NCI-H446 treated with DMSO at 0.1 percent for 48 hours (cell line): Measurements from ENCODE around the gene CEP63.

ENCODE experiments used
- DNase-seq: peaks from one replicate; lab custom pipeline; 2025; lab: John Stamatoyannopoulos, UW

CEP63 gene

GRCh38 chr3:134468519-134468918, 17.3 kb upstream of the CEP63 start:
- DNase-seq: no peak

- DNase-seq: no peak
These were observed 14.2 kb upstream of the CEP63 start for GRCh38 chr3:134471521-134472193.

GRCh38 chr3:134472831-134473230, 13.0 kb upstream of the CEP63 start:
- DNase-seq: no peak

DNA sequence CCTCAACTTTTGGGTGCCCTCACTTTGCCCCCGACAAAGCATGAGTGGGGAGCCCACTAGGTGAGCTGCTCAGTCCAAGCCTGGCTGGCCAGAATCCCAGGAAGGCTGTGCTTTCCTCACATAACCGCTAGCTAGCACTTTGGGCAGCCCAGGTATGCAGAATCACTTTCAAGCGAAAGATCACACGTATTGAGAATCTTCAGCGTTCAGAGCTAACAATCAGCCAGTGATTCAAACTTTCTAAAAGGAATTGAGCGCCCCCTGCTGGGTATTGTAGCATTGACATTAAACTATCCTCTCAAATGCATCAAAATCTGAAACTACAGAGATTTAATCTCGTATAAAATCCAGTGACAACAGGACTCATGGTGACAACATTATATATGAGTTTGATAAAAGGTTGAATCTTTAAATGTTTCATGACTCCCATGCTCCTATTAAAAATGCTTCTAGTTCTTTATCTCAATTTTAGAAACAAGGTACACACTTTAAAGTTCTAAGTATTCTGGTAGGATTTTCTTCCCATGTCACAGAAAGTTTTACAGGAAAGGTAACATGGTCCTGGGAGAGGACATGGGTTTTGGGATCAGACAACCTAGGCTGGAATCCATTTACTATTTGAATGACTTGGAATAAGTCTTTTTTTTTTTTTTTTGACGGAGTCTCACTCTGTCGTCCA, 11.8 kb upstream of the CEP63 start:
- DNase-seq: peak; percentile 31

DNA sequence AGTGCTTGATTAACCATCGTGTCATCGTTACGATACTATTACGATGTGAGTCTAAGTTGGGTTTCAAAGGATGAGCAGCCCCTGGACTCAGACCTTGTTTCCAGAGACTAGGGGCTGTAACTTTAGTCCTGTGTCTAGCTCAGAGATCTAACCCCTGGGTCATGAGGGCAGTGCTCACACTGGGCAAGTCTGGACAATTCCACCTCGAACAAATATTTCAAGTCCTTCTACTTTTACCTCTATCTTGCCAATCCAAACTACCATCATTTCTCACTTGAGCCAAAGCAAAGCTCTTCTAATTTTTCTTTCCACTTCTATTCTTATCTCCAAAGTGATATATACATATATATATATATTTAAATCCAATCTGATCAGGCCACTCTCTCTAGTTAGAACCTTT, 10.9 kb upstream of the CEP63 start:
- DNase-seq: no peak

- no peak for DNase-seq
These were observed 9.6 kb upstream of the CEP63 start for GRCh38 chr3:134476306-134476705.

DNA sequence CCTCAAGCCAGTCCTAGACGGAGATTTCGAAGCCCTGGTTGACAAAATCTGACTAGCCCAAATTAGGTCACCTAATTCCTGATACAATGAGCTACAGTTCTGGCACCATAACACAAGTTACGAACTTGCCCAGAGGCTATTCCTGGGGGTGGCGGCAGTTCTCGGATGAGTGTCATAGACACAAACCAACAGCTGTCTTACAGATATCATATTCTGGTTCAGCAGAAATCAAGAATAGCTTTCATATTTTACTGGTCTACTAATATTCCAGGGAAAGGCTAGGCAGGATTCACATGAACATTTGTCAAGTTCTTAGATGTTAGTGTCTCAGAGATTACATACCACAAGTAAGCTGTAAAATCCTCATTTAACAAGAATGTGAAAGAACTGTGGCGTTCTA, 8.9 kb upstream of the CEP63 start:
- DNase-seq: no peak

GRCh38 chr3:134477938-134478337, 7.9 kb upstream of the CEP63 start:
- no peak for DNase-seq

DNA sequence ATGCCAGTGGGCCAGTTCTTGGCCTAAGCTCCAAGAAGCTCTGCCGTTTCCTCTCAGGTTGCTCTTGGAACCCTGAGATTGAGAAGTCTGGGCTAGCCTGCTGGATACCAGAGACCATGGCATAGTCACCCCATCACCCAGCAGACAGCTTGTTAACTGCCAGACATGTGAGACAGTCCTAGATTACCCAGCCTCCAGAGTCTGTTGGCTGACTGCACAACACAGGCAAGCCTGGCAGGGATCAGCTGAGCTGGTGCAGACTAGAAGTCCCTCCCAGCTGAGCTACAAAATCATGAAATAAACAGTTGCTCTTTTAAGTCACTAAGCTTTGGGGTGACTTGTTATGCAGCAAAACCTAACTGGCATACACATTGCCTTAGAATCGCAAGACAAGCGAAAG, 5.3 kb upstream of the CEP63 start:
- DNase-seq: no peak

DNA sequence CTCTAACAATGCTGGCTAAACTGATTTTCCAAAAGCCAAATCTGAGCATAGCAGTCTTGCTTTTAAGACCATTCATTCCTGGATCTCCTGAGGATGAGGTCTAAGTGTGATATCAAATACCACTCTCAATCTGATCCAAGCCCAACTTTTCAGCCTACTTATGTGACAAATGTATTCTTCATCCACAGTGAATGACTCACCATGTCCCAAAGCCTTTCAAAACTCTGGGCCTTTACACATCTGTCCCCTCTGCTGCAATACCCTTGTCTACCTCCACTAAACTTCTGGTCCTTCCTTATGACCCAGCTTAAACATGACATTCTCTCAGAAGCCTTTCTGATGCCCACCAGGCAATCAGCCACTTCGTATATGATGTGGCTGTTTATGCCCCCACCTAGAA, 4.7 kb upstream of the CEP63 start:
- no peak for DNase-seq

GRCh38 chr3:134482622-134483021, 3.2 kb upstream of the CEP63 start:
- no peak for DNase-seq

DNA sequence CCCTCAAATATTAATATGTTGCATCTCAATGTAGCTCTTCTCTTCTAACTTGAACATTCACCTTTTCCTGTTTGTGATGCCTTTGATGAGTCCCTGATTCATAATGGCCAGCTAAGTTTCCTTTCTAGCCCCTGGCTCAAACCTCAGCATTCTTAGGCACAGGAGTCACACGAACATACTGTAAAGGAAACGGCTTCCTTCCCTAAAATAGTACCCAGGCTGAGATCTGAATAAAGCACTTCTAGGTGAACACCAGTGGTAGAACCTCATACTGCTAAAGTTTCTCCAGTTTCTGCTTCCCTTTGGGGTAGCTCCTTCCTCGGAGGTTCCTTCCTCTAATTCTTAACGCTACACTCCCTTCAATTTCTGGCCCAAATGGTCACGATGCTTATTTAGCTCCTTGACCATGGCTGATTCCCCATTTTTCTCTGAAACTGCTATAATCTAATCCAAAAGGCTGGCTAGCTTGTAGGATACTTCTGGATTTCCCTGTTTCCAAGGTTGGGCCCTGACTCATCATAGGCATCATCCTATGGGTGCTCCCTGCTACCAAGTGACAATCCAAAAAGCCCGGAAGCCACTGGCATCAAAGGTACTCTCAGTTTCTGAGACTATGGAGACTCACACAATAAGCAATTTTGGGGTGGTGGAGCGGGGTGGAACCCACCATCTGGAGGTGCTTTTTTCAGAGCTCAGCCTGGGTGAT, 2.5 kb upstream of the CEP63 start:
- DNase-seq: no peak

GRCh38 chr3:134485075-134485717, 661 bp upstream of the CEP63 start:
- DNase-seq: no peak

- DNase-seq: no peak
These were observed 752 bp downstream of the CEP63 start for GRCh38 chr3:134486577-134487041.

DNA sequence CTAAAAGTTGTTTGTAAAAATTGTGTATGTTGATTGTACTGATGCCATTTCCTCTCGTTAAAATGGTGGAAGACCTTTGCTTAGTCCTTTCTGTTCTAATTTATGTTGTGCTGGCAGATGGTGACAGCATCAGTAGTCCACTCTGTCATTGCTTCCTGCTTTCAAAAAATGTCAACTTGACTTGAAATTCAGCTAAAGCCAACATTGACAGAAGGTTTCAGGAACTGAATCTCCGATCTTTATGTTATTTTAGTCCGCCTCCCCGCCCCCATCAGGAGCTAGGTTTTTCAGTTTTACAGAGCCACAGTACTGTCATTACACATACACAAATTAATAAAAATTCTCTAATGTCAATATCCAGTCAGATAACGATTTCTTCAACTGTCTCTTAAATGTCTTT, 1.5 kb downstream of the CEP63 start:
- DNase-seq: no peak

GRCh38 chr3:134494495-134494894, 8.6 kb downstream of the CEP63 start:
- DNase-seq: no peak

- no peak for DNase-seq
These were observed 10.1 kb downstream of the CEP63 start for GRCh38 chr3:134495980-134496379.

- DNase-seq: no peak
These were observed 10.7 kb downstream of the CEP63 start for GRCh38 chr3:134496471-134497071.

DNA sequence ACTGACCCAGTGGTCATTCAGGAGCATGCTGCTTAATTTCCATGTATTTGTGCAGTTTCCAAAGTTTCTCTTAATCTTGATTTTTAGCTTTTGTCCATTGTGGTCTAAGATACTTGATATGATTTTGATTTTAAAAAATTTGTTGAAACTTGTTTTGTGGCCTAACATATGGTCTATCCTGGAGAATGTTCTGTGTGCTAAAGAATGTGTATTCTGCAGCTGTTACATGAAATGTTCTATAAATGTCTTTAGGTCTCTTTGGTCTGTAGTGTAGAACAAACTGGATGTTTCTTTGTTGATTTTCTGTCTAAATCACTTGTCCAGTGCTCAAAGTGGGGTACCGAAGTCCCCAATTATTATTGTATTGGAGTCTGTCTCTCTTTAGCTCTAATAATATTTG, 17.4 kb downstream of the CEP63 start:
- no peak for DNase-seq

- no peak for DNase-seq
These were observed 18.3 kb downstream of the CEP63 start for GRCh38 chr3:134504132-134504531.

- no peak for DNase-seq
These were observed 19.6 kb downstream of the CEP63 start for GRCh38 chr3:134505485-134505884.

- DNase-seq: no peak
These were observed 25.6 kb downstream of the CEP63 start for GRCh38 chr3:134511500-134511899.
